RWPE2 (cell line): ENCODE data around the gene ZDHHC13.

Experiments used
- ATAC-seq: fragments of 200-7000 bp; cut with Tn5 transposase; 3 replicates; pipeline ENCODE4 v1.9.1; 2021; ENCODE audit warnings: low read depth
- DNase-seq: peaks from one replicate; pipeline ENCODE4 v3.0.0-alpha.2; 2020; ENCODE audit warnings: low spot score
- H3K27ac ChIP-seq: fragments of 450-650 bp; 2 replicates; pipeline ENCODE4 v1.5.1; 2017; ENCODE audit warnings: mild to moderate bottlenecking; ENCODE audit not compliant: poor library complexity, severe bottlenecking
- H3K27me3 ChIP-seq: fragments of 250-450 bp; sonication (Bioruptor Pico); 2 replicates; pipeline ENCODE4 v1.5.1; 2021; ENCODE audit warnings: mild to moderate bottlenecking, moderate library complexity; ENCODE audit not compliant: insufficient read depth, poor library complexity, severe bottlenecking
- H3K36me3 ChIP-seq: fragments of 250-450 bp; sonication (Bioruptor Pico); 2 replicates; pipeline ENCODE4 v1.5.1; 2020; ENCODE audit warnings: low read depth, mild to moderate bottlenecking, moderate library complexity
- H3K4me1 ChIP-seq: fragments of 250-450 bp; sonication (Bioruptor Pico); 2 replicates; pipeline ENCODE4 v1.5.1; 2021; ENCODE audit warnings: mild to moderate bottlenecking, moderate library complexity; ENCODE audit not compliant: insufficient read depth, poor library complexity, severe bottlenecking
- H3K4me3 ChIP-seq: fragments of 250-450 bp; sonication (Bioruptor Pico); 2 replicates; pipeline ENCODE4 v1.5.1; 2021; ENCODE audit warnings: mild to moderate bottlenecking, moderate library complexity; ENCODE audit not compliant: severe bottlenecking
- H3K9me3 ChIP-seq: fragments of 250-450 bp; sonication (Bioruptor Pico); 2 replicates; pipeline ENCODE4 v1.5.1; 2021; ENCODE audit warnings: mild to moderate bottlenecking, moderate library complexity; ENCODE audit not compliant: severe bottlenecking
- TF ChIP-seq, protein P1 (sequence below): fragments of 450-650 bp; IDR thresholded peaks from one replicate; pipeline ENCODE4 v1.5.1; 2017; ENCODE audit warnings: mild to moderate bottlenecking, moderate library complexity; ENCODE audit not compliant: poor library complexity, severe bottlenecking

Gene ZDHHC13

GRCh38 chr11:19194620-19195308 is 77.8 kb downstream of the ZDHHC13 start:
- Histone ChIP-seq H3K27ac (no peak overlapping the region), H3K36me3 (no peaks in the 10 kb centered on the region), H3K4me1 (no peaks in the 10 kb centered on the region), H3K9me3 (no peaks in the 10 kb centered on the region), H3K27me3 (no peaks in the 10 kb centered on the region), H3K4me3 (no peak overlapping the region)
- TF ChIP-seq, protein P1, sequence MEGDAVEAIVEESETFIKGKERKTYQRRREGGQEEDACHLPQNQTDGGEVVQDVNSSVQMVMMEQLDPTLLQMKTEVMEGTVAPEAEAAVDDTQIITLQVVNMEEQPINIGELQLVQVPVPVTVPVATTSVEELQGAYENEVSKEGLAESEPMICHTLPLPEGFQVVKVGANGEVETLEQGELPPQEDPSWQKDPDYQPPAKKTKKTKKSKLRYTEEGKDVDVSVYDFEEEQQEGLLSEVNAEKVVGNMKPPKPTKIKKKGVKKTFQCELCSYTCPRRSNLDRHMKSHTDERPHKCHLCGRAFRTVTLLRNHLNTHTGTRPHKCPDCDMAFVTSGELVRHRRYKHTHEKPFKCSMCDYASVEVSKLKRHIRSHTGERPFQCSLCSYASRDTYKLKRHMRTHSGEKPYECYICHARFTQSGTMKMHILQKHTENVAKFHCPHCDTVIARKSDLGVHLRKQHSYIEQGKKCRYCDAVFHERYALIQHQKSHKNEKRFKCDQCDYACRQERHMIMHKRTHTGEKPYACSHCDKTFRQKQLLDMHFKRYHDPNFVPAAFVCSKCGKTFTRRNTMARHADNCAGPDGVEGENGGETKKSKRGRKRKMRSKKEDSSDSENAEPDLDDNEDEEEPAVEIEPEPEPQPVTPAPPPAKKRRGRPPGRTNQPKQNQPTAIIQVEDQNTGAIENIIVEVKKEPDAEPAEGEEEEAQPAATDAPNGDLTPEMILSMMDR, result no peak
- ATAC-seq (no peak), DNase-seq (no peak)

GRCh38 chr11:19196432-19196831 is 79.5 kb downstream of the ZDHHC13 start:
- no peak for DNase-seq
- H3K4me3 ChIP-seq, result no peak overlapping the region
- no peaks in the 10 kb centered on the region for H3K36me3 ChIP-seq
- TF ChIP-seq, protein P1, result no peak
- peaks cover 6% of the 10 kb centered on the region for H3K4me1 ChIP-seq
- no peak for ATAC-seq
- H3K27ac ChIP-seq, result no peak overlapping the region
- H3K9me3 ChIP-seq, result no peaks in the 10 kb centered on the region
- no peaks in the 10 kb centered on the region for H3K27me3 ChIP-seq

DNA sequence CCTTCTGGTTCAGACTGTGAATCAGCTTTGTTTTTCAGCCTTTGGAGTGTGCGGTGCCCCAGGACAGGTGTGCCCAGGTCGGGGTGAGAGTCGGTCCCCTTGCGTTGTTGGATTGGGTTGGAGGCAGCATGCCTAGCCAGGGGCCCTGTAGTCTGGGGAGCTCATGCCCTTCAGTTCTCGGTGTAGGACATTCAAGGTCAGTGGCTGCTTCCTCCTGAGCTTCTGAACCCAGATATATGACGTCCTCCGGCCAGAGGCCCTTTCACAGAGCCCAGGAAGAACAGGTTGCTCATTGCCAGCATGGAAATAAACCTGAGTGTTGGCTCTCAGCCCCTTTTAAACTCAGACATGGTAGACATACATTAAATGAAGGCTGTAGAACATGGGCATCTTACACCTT is 82.1 kb downstream of the ZDHHC13 start:
- TF ChIP-seq, protein P1, result no peak

GRCh38 chr11:19199771-19200170 is 82.8 kb downstream of the ZDHHC13 start:
- TF ChIP-seq, protein P1, result no peak
- ATAC-seq (no peak), DNase-seq (no peak)
- H3K9me3 ChIP-seq, result no peaks in the 10 kb centered on the region
- H3K4me1 ChIP-seq, result peaks cover 6% of the 10 kb centered on the region
- H3K4me3 ChIP-seq, result no peak overlapping the region
- no peaks in the 10 kb centered on the region for H3K36me3 ChIP-seq
- no peak overlapping the region for H3K27ac ChIP-seq
- no peaks in the 10 kb centered on the region for H3K27me3 ChIP-seq

More for the DNA sequence above, 82.1 kb downstream of the ZDHHC13 start:
- no peaks in the 10 kb centered on the region for H3K27me3 ChIP-seq
- no peaks in the 10 kb centered on the region for H3K36me3 ChIP-seq
- H3K4me1 ChIP-seq, result peaks cover 6% of the 10 kb centered on the region
- H3K27ac ChIP-seq, result no peak overlapping the region
- no peaks in the 10 kb centered on the region for H3K9me3 ChIP-seq
- no peak for DNase-seq
- no peak overlapping the region for H3K4me3 ChIP-seq
- no peak for ATAC-seq
